NB4 (cell line): ENCODE results near the gene HPN.

ENCODE experiments used
- CTCF ChIP-seq: IDR thresholded peaks from one replicate; pipeline ENCODE4 v1.5.1; 2012; ENCODE audit warnings: low read depth, low read length
- MYC ChIP-seq: IDR thresholded peaks from 2 replicates; pipeline ENCODE4 v1.6.1; 2011; ENCODE audit warnings: low read depth, low read length
- POLR2A ChIP-seq: IDR thresholded peaks from 2 replicates; pipeline ENCODE4 v1.6.1; 2011; ENCODE audit warnings: mild to moderate bottlenecking; ENCODE audit not compliant: insufficient read length; ENCODE audit errors: extremely low read depth
- TF ChIP-seq, protein P1 (sequence below): IDR thresholded peaks from 2 replicates; pipeline ENCODE4 v1.6.1; 2011; ENCODE audit warnings: low read depth, low read length

DNA sequence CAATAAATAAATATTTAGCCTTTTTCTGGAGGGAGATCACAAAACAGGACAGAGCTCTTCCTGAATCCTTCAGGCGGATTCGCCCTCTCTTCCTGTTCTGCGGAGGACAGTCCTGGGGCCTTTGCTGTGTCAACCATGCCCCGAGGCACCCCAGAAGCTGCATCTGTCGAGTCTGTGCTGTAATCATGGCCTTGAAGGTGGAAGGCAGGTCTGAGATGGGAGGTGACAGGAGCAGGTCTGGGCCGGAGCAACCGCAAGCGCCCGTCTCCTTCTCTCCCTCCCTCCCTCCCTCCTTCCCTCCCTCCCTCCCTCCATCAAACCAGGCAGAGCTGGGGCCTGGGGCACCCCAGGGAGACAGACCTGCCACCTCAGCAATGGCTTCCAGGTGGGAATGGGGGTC, 69.5 kb downstream of the HPN start:
- TF ChIP-seq CTCF: no peak
- TF ChIP-seq, protein P1, sequence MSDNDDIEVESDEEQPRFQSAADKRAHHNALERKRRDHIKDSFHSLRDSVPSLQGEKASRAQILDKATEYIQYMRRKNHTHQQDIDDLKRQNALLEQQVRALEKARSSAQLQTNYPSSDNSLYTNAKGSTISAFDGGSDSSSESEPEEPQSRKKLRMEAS: no peak
- TF ChIP-seq MYC: no peak
- TF ChIP-seq POLR2A: no peak
